SH-SY5Y (cell line): ENCODE measurements around the gene CDK11A.

ENCODE experiments used
- GATA2 ChIP-seq: IDR thresholded peaks from 2 replicates; pipeline ENCODE4 v1.6.1; 2011; ENCODE audit warnings: mild to moderate bottlenecking, low read depth, low read length
- GATA3 ChIP-seq: IDR thresholded peaks from 2 replicates; pipeline ENCODE4 v1.6.1; 2011; ENCODE audit warnings: low read depth, mild to moderate bottlenecking, low read length, moderate library complexity

GRCh38 chr1:1678581-1679380, 45.4 kb downstream of the CDK11A start:
- TF ChIP-seq GATA3 (no peak), GATA2 (no peak)
